Testis (tissue), 3 donors: ENCODE results near the gene IKZF1. TPM values are rescaled to one million over a fixed set of nuclear protein-coding genes. Genes with fewer than 3 reads are reported as not detected.

Experiments
- DNase-seq: peaks from one replicate; pipeline ENCODE4 v3.0.0-alpha.2; 2019
- H3K27ac ChIP-seq, 2 donors: fragments of 200-600 bp; sonication (generic); one replicate each; pipeline ENCODE4 v1.5.1; 2019
- H3K27me3 ChIP-seq: fragments of 200-600 bp; sonication (generic); one replicate; pipeline ENCODE4 v1.5.1; 2019
- H3K36me3 ChIP-seq: fragments of 200-600 bp; sonication (generic); one replicate; pipeline ENCODE4 v1.5.1; 2017; ENCODE audit warnings: low read depth; ENCODE audit errors: missing control alignments
- H3K4me1 ChIP-seq: fragments of 200-600 bp; sonication (generic); one replicate; pipeline ENCODE4 v1.5.1; 2019
- H3K4me3 ChIP-seq, 2 donors: fragments of 200-600 bp; sonication (generic); one replicate each; pipeline ENCODE4 v1.5.1; 2017 to 2019
- H3K9me3 ChIP-seq: fragments of 200-600 bp; sonication (generic); one replicate; pipeline ENCODE4 v1.5.1; 2017
- CTCF ChIP-seq, 3 experiments: fragments of 450-650 bp in 2 of 3; fragments of 200-600 bp in 1 of 3; sonication (generic) in 1 of 3; IDR thresholded peaks; one replicate each; pipeline ENCODE4 v1.5.1; 2016 to 2019; ENCODE audit warnings: antibody characterized with exemption in 3 of 3, mild to moderate bottlenecking in 2 of 3, moderate library complexity in 1 of 3
- POLR2A ChIP-seq: fragments of 450-650 bp; IDR thresholded peaks from one replicate; pipeline ENCODE4 v1.6.1; 2017; ENCODE audit warnings: antibody characterized with exemption, mild to moderate bottlenecking, moderate library complexity
- WGBS, 2 donors: methylation state at CpG; one replicate each; pipeline ENCODE4 v1.1.5; 2018; 5-methylcytosine and 5-hydroxymethylcytosine counted together
- intact Hi-C: fragments of 100-400 bp; cut with DNase I; formaldehyde crosslinking; loops from one replicate; pipeline ENCODE4 v1.15.1; 2023; ENCODE audit warnings: low total_unique reads
- polyA plus RNA-seq: library from polyadenylated mRNA; stranded (reverse); fragments of 350-450 nt; fragmentation: Illumina TruSeq; extraction: RNeasy Lipid Tissue Mini Kit (QIAGEN cat#74804); gene quantifications from one replicate; pipeline ENCODE4 v1.2.3, GENCODE V29; 2014; ENCODE audit warnings: low read depth, low replicate concordance; ENCODE audit not compliant: insufficient read depth
- total RNA-seq, 2 donors: library from RNA; depleted of rRNA; stranded (reverse); fragments of >200 nt; gene quantifications; one replicate each; pipeline ENCODE4 v1.2.3, GENCODE V29; 2016

Gene IKZF1
- total and polyA plus RNA-seq, 3 donors from 2014 or later, result 4.2 to 10.4 (median 9.9) TPM

GRCh38 chr7:50413561-50413960 lies 109.0 kb downstream of the IKZF1 start:
- Histone ChIP-seq H3K4me1 (no peaks in the 10 kb centered on the region), H3K36me3 (no peaks in the 10 kb centered on the region), H3K4me3 (no peak overlapping the region), H3K27ac (no peak overlapping the region), H3K27me3 (no peaks in the 10 kb centered on the region), H3K9me3 (no peaks in the 10 kb centered on the region)
- intact Hi-C loops, result no loop called here
- no peak for TF ChIP-seq POLR2A
- TF ChIP-seq CTCF (IDR thresholded peaks at IDR 0.05), result no peak
- WGBS, 2 donors, result 86 to 89% methylated on average over 7 of the region's 7 CpGs
- DNase-seq, result no peak

GRCh38 chr7:50415844-50416364 lies 111.4 kb downstream of the IKZF1 start:
- TF ChIP-seq CTCF (IDR thresholded peaks at IDR 0.05) (no peak), POLR2A (no peak)
- no peak for DNase-seq
- intact Hi-C loops, result no loop called here

GRCh38 chr7:50416527-50417182 lies 112.1 kb downstream of the IKZF1 start:
- TF ChIP-seq POLR2A (no peak), CTCF (IDR thresholded peaks at IDR 0.05) (no peak)
- Histone ChIP-seq H3K27me3 (no peaks in the 10 kb centered on the region), H3K4me1 (no peaks in the 10 kb centered on the region), H3K27ac (no peak overlapping the region), H3K9me3 (no peaks in the 10 kb centered on the region), H3K4me3 (no peak overlapping the region), H3K36me3 (no peaks in the 10 kb centered on the region)
- WGBS, 2 donors, result 71 to 73% methylated on average over 6 to 7 of the region's 7 CpGs
- intact Hi-C loops, result no loop called here
- no peak for DNase-seq

More at GRCh38 chr7:50415844-50416364, 111.4 kb downstream of the IKZF1 start:
- H3K27me3 ChIP-seq, result no peaks in the 10 kb centered on the region
- 64 to 81% methylated on average over 6 of the region's 6 CpGs for WGBS, 2 donors
- H3K4me3 ChIP-seq, result no peak overlapping the region
- H3K4me1 ChIP-seq, result no peaks in the 10 kb centered on the region
- H3K27ac ChIP-seq, result no peak overlapping the region
- H3K9me3 ChIP-seq, result no peaks in the 10 kb centered on the region
- no peaks in the 10 kb centered on the region for H3K36me3 ChIP-seq

- WGBS, 2 donors, result 24 to 32% methylated on average over 3 to 4 of the region's 4 CpGs
- H3K36me3 ChIP-seq, result no peaks in the 10 kb centered on the region
- no peak overlapping the region for H3K4me3 ChIP-seq
- H3K9me3 ChIP-seq, result no peaks in the 10 kb centered on the region
- H3K4me1 ChIP-seq, result no peaks in the 10 kb centered on the region
- H3K27me3 ChIP-seq, result no peaks in the 10 kb centered on the region
- TF ChIP-seq CTCF (IDR thresholded peaks at IDR 0.05), result peak in 2 of 3 experiments; percentile 53 to 69
- no peak for TF ChIP-seq POLR2A
- no peak overlapping the region for H3K27ac ChIP-seq
- intact Hi-C loops, result no loop called here
- DNase-seq, result peak; percentile 81
Observed at GRCh38 chr7:50418086-50418515, 113.6 kb downstream of the IKZF1 start.
